NCI-H510A (cell line): ENCODE measurements around the gene CEBPZ.

Source experiments
- DNase-seq: peaks from one replicate; lab custom pipeline; 2025; lab: John Stamatoyannopoulos, UW

The CEBPZ gene

DNA sequence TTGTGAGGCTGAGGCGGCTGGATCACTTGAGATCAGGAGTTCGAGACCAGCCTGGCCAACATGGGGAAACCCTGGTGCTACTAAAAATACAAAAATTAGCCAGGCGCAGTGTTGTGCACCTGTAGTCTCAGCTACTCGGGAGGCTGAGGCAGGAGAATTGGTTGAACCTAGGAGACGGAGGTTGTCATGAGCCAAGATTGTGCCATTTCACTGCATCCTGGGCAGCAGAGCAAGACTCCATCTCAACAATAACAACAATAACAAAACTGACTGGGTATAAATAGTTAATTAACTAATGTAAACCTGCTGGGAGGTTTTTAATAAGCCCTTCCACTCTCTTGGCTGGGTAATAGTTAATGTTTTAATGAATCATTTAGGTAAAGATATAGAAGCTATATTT, 50.8 kb downstream of the CEBPZ start:
- DNase-seq: no peak

DNA sequence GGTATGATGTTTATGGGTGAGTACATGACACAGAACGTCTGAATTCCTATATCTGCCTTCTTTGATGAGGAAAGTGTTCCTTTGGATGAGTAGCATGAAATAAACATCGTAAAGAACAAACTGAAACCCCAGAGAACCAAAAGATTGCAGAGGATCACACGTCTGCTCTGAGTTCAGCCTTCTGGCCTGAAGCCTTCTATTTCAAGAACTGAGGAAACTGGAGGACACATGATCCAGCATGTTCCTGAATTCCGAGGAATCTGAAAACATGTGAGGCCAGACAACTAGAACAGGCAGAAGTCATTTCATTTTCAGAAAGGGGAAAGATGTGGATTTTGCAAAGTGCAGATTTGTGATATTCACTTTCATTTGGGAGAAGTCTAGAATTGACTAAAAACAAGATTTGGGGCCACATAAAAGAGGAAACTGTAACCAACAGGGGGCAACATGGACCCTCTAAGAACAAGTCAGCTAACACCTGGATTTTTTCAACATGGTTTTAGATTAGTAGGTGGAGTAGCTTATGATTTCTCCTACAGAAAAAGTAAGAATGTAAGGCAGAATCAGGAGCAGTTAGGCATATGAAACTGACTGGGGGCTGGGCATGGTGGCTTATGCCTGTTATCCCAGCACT, 51.3 kb downstream of the CEBPZ start:
- DNase-seq: no peak

DNA sequence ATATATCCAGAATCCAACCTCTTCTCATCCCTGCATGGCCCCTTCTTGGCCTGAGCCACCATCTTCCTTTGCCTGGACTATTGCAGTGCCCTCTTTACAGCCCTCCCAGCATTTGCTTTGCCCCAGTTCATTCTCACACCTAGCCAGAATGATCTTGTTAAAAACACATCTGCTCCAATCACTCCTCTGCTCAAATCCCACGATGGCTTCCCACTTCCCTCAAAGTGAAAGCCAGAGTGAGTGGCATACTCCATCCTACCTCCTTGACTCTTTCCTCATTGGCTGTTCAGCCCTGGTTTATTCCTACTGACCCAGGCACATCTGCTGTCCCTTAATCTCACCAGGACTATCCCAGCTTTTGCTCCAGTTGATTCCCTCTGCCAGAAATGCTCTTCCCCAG, 57.7 kb downstream of the CEBPZ start:
- no peak for DNase-seq

DNA sequence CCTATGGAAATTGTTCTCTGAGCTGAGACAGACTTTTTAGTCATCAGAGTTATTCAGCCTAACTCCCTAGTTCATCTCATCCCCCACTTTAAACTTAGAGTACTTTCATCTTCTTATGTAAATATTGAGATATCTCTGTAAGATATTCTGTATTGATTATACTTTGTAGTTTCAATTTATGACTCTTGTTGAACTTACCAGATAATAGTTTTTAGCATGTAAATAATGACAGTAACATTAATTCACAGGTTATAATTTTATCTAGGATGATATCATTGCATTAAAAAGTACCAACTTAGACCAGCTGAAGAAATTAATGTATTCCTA, 59.8 kb downstream of the CEBPZ start:
- no peak for DNase-seq

DNA sequence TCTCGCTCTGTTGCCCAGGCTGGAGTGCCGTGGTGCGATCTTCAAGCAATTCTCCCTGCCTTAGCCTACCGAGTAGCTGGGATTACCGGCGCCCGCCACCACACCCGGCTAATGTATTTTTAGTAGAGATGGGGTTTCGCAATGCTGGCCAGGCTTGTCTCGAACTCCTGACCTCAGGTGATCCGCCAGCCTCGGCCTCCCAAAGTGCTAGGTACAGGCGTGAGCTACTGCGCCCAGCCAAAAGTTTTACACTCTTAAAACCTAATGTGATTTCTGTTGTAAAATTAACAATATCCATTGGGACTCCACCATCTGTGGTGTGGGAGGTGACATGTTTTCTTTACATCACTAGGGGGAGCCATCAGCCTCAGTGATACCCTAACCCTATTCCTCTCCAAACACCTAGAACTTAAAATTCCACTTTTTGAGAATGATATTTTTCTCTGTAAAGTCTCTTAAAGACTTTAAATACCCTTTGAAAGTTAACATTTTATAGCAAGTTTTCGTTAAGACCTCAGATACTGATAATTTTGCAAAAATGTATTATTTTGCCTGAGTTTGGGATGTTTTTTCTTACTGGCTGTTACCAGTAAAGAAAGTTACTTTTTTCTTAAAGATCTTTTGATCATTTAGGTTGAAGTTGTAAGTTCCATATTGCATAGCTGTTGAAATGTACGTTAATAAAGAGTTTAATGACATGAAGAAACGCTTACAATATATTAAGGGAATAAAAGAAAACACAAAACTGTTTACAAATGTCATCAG, 63.0 kb downstream of the CEBPZ start:
- no peak for DNase-seq

DNA sequence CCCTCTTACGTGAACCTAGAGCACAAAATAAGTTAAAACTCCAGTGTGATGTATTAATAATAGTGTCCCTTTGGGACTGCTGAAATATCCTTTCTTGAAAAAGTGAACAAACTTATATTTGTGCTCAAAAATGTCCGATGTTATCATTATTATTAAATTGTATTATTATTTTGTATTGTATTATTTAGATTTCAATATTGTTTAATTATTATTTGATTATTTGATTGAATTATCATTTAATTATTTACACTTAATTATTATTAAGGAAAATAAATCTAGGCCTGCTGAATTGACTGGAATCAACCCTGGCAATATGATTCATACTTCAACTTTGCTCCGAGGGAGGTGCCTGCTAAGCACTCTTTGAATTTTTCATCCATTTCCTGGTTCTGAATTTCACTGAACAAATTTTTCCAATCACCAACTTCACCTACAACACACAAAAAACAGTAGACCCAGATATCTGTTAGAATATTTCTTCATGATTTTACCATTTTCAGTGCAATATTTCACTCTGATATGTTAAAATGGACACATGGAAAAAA, 63.7 kb downstream of the CEBPZ start:
- no peak for DNase-seq

DNA sequence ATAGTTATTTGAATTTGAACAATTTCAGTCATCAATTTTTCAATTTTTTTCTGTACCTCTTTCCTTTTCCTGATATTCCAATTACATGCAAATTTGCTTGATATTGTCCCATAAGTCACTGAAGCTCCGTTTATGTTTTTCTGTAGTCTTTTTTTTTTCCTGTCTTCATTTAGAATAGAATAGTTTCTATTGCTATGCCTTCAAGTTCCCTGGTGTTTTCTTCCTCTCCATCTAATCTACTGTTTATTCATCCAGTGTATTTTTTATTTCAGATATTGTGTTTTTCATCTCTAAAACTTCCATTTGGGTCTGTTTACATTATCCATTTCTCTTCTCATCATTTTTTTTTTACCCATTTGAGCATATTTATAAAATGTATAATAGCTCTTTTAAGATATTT, 66.6 kb downstream of the CEBPZ start:
- no peak for DNase-seq

DNA sequence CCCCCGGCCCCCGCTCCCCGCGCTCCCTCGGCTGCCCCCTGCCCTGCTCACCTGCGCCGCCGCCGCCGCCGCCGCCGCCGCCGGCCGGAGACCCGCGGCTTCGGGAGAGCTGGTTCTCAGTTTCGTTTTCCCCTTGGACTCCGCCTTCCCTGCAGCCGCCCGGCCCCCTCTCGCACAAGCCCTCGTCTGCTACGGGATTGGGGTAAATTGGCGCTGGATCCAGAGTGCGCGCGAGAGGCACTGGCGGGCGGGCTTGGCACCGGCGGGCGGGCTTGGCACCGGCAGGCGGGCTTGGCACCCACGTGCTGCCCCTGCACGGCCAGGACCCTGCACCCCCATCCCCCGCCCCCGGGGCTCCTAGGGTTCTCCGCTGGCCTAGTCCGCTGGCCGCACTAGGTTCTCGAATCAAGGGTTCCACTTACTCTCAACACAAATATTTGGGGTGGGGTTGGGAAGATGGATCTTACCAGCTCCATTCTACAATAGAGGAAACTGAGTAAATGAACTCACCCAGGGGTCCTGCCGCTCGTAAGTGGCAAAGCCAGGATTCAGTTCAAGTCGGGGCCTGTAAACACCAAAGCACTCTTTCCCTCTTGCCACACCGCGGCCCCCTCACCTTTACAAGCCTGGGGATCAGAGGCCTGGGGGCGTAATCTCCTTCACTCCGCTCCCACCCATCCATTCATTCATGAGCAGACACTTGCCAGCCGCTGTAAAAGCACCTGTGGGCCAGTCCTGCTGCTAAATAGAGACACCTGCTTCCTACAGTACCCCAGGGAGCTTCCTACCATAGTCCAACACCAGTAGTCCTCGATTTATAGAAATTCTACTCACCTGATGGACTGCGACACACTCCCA, 74.3 kb downstream of the CEBPZ start, which contains the start of gene EIF2AK2:
Gene EIF2AK2, minus strand, starts transcription at position 124 of the 858 bp plus-strand sequence. CDS start 9,174 bp downstream, outside the sequence.
- DNase-seq: peak; percentile 67

DNA sequence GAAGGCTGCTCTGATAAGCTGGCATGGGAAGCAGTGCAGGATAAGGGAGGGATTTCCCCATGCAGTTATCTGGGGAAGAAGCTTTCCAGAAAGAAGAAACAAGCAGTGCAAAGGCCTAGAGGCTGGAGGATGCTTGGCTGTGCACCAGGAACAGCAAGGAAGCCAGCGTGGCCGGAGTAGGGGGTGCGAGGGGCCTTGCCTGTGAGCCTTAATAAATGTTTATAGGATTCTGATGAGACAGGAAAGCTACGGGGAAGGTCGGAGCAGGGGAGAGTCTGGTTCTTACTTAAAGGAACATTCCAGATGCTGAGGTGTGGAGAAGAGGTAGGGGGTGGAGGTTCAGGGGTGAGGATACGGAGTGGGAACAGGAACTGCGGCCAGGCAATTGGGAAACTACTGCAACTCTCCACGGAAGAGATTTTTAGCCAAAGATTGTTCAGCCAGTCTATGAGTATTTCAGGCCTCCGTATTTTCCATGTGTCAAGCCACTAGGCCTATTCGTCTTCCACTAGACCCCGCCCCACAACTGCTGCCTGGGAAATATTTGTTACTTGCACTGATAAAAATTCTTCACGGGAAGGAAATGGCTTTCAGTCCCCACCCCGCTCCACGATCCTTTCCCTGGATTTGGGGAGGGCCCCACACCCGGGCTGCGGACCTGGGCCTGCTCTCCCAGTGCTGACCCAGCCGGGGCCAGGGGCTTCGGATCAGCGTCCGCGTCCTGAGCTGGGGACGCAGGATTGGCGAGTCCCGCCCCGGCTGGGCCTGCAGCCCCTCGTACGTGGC, 75.1 kb downstream of the CEBPZ start:
- DNase-seq: peak; percentile 32

DNA sequence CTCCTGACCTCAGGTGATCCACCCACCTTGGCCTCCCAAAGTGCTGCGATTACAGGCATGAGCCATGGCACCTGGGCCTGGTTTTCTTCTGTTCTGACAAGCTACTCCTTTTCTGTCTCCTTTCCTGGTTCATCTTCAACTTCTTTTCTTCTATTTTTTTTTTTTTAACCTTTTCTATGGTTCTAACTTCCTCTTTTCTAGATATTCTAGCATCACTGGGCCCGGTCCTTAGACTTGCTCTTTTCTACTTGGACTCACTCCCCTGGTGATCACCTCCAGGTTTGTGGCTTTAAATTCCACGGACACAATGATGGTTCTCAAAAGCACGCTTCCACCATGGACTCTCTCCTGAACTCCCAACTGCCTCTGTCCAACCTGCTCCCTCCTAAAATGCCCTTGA, 76.6 kb downstream of the CEBPZ start:
- DNase-seq: no peak

DNA sequence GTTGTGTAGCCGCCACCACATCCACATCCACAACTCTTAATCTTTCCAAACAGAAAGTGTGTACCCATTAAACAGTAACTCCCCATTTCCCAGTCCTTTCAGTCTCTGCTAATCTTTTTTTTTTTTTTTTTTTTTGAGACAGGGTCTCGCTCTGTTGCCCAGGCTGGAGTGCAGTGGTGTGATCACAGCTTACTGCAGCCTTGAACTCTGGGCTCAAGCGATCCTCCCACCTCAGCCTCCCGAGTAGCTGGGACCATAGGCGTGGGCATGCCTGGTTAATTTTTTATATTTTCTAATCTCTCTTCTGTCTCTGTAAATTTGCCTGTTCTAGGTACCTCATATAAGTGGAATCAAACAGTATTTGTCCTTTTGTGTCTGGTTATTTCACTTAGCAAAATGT, 78.2 kb downstream of the CEBPZ start:
- DNase-seq: no peak
